ENCODE results near the gene OLA1.

Gene OLA1

DNA sequence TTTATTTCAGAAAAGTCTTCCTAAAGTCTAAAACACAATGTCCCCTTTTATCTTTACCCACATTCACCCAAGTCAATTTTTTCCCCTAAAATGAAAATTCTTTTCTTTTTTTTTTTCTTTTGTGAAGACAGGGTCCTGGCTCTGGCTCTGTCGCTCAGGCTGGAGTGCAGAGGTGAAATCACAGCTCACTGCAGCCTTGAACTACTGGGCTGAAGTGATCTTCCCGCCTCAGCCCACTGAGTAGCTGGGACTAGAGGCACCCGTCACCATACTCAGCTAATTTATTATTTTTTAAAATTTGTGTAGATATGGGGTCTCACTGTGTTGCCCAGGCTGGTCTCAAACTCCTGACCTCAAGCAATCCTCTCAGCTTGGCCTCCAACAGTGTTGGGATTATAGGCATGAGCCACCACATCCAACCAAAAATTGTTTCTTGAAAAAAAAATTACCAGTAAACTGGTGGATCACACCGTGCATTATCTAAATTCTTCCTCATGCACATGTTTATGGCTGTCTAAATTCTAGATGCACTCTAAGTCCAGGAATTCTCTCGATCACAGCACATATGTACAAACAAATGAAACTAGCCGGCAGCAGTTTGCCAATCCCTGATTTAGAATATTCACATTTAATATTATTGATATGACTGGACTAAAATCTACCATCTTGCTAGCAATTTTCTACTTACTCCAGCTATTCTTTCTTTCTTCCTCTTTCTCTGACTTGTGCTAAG lies 56.8 kb downstream of the OLA1 start:
- no peak for DNase-seq (ENCODE audit: low read depth)
- H3K4me3 ChIP-seq (ENCODE audit: control insufficient read depth, low read depth, low read length), result no peak overlapping the region
- TF ChIP-seq, protein P1, sequence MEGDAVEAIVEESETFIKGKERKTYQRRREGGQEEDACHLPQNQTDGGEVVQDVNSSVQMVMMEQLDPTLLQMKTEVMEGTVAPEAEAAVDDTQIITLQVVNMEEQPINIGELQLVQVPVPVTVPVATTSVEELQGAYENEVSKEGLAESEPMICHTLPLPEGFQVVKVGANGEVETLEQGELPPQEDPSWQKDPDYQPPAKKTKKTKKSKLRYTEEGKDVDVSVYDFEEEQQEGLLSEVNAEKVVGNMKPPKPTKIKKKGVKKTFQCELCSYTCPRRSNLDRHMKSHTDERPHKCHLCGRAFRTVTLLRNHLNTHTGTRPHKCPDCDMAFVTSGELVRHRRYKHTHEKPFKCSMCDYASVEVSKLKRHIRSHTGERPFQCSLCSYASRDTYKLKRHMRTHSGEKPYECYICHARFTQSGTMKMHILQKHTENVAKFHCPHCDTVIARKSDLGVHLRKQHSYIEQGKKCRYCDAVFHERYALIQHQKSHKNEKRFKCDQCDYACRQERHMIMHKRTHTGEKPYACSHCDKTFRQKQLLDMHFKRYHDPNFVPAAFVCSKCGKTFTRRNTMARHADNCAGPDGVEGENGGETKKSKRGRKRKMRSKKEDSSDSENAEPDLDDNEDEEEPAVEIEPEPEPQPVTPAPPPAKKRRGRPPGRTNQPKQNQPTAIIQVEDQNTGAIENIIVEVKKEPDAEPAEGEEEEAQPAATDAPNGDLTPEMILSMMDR (conservative IDR thresholded peaks at IDR 0.05; ENCODE audit: control insufficient read depth, insufficient read depth, low read depth, low read length), result no peak

DNA sequence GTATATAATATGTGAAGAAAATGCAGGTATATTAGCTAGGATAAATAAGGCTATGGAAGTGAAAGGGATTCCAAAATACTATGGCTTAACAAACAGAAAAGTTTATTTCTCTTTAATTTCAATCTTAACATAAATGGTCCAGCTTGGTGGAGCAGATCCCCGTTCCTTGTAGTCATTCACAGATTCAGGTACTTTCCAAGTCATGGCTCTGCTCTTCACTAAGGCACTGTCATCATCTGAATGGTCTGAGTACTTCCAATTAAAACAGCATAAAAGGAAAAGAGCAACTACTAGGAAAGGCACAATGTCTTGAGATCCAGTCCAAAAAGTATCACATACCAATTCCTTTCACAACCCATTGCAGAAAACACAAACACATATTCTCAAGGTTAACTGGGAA lies 63.4 kb downstream of the OLA1 start:
- no peak overlapping the region for H3K4me3 ChIP-seq (ENCODE audit: control insufficient read depth, low read depth, low read length)
- TF ChIP-seq, protein P1 (conservative IDR thresholded peaks at IDR 0.05; ENCODE audit: control insufficient read depth, insufficient read depth, low read depth, low read length), result no peak
- DNase-seq (ENCODE audit: low read depth), result no peak

DNA sequence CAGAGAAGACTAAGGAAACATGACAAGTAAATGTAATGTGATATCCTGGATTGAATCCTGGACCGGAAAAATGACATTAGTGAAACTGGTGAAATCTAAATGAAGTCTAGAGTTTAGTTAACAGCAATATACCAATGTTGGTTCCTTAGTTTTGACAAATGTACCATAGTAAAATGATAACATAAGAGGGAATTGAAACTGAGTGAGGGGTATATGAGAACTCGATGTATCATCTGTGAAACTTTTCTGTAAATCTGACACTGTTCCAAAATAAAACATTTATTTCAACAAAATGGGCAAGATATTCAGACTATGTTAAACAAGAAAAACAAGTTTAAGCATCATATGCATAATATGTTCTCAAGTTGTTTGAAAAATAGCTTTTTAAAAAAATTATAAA lies 63.8 kb downstream of the OLA1 start:
- no peak for DNase-seq (ENCODE audit: low read depth)
- H3K4me3 ChIP-seq (ENCODE audit: control insufficient read depth, low read depth, low read length), result no peak overlapping the region
- TF ChIP-seq, protein P1 (conservative IDR thresholded peaks at IDR 0.05; ENCODE audit: control insufficient read depth, insufficient read depth, low read depth, low read length), result no peak

- TF ChIP-seq, protein P1 (conservative IDR thresholded peaks at IDR 0.05; ENCODE audit: control insufficient read depth, insufficient read depth, low read depth, low read length), result no peak
- H3K4me3 ChIP-seq (ENCODE audit: control insufficient read depth, low read depth, low read length), result no peak overlapping the region
- no peak for DNase-seq (ENCODE audit: low read depth)
Measured at GRCh38 chr2:174183076-174183475, 65.3 kb downstream of the OLA1 start.

DNA sequence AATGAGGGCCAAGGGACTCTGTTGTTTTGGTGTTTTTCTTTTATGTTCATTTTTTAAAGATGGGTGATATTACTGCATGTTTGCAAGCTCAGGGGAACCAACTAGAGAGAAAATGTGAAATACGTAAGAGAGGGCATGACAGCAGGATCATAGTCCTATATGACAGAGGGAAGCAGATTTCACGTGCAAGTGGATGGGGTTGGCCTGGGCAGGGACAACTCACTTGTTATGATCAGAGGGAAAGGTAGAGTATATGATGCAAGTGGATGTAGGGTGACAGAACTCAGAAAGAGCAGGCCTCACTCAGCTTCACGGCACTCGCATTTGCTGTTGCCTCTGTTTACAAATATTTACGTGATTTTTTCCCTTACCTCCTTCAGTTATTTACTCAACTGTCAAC lies 67.0 kb downstream of the OLA1 start:
- no peak overlapping the region for H3K4me3 ChIP-seq (ENCODE audit: control insufficient read depth, low read depth, low read length)
- DNase-seq (ENCODE audit: low read depth), result no peak
- TF ChIP-seq, protein P1 (conservative IDR thresholded peaks at IDR 0.05; ENCODE audit: control insufficient read depth, insufficient read depth, low read depth, low read length), result no peak

- DNase-seq (ENCODE audit: low read depth), result no peak
- TF ChIP-seq, protein P1 (conservative IDR thresholded peaks at IDR 0.05; ENCODE audit: control insufficient read depth, insufficient read depth, low read depth, low read length), result no peak
Measured at GRCh38 chr2:174180726-174181236, 67.6 kb downstream of the OLA1 start.

More at GRCh38 chr2:174180726-174181236, 67.6 kb downstream of the OLA1 start:
- no peak overlapping the region for H3K4me3 ChIP-seq (ENCODE audit: control insufficient read depth, low read depth, low read length)
